ENCODE measurements around the gene ZSWIM6.

Gene ZSWIM6

GRCh38 chr5:61575581-61575980 lies 243.5 kb downstream of the ZSWIM6 start:
- no peaks in the 10 kb centered on the region for H3K4me1 Mint-ChIP-seq
- ATAC-seq: no peak

GRCh38 chr5:61576556-61576955 lies 244.5 kb downstream of the ZSWIM6 start:
- no peak for ATAC-seq
- no peaks in the 10 kb centered on the region for H3K36me3 Mint-ChIP-seq (ENCODE audit: low read depth)
- H3K9me3 Mint-ChIP-seq: no peaks in the 10 kb centered on the region
- H3K4me3 Mint-ChIP-seq: no peak overlapping the region
- H3K27ac Mint-ChIP-seq: no peak overlapping the region
- no peaks in the 10 kb centered on the region for H3K4me1 Mint-ChIP-seq
- DNase-seq: no peak
- peaks cover 4% of the 10 kb centered on the region for H3K27me3 Mint-ChIP-seq

More at GRCh38 chr5:61575581-61575980, 243.5 kb downstream of the ZSWIM6 start:
- H3K9me3 Mint-ChIP-seq: no peaks in the 10 kb centered on the region
- no peak overlapping the region for H3K27ac Mint-ChIP-seq
- H3K36me3 Mint-ChIP-seq (ENCODE audit: low read depth): no peaks in the 10 kb centered on the region
- H3K4me3 Mint-ChIP-seq: no peak overlapping the region
- peaks cover 4% of the 10 kb centered on the region for H3K27me3 Mint-ChIP-seq
- no peak for DNase-seq

GRCh38 chr5:61578858-61579503 lies 246.9 kb downstream of the ZSWIM6 start:
- Mint-ChIP-seq H3K4me3 (no peak overlapping the region), H3K27me3 (peaks cover 7% of the 10 kb centered on the region), H3K36me3 (ENCODE audit: low read depth) (no peaks in the 10 kb centered on the region), H3K27ac (no peak overlapping the region), H3K4me1 (no peaks in the 10 kb centered on the region), H3K9me3 (no peaks in the 10 kb centered on the region)
- ATAC-seq: peak; percentile 78
- no peak for DNase-seq

GRCh38 chr5:61582205-61582820 lies 250.3 kb downstream of the ZSWIM6 start:
- Mint-ChIP-seq H3K9me3 (peaks cover 2% of the 10 kb centered on the region), H3K36me3 (ENCODE audit: low read depth) (no peaks in the 10 kb centered on the region), H3K4me3 (no peak overlapping the region), H3K27ac (no peak overlapping the region), H3K4me1 (no peaks in the 10 kb centered on the region), H3K27me3 (peaks cover 12% of the 10 kb centered on the region)
- DNase-seq (no peak), ATAC-seq (no peak)

GRCh38 chr5:61582887-61583286 lies 250.8 kb downstream of the ZSWIM6 start:
- DNase-seq: no peak
- ATAC-seq: no peak
- no peaks in the 10 kb centered on the region for H3K4me1 Mint-ChIP-seq
- no peak overlapping the region for H3K4me3 Mint-ChIP-seq
- no peaks in the 10 kb centered on the region for H3K36me3 Mint-ChIP-seq (ENCODE audit: low read depth)
- H3K27ac Mint-ChIP-seq: no peak overlapping the region
- H3K27me3 Mint-ChIP-seq: peaks cover 12% of the 10 kb centered on the region
- peaks cover 5% of the 10 kb centered on the region for H3K9me3 Mint-ChIP-seq

GRCh38 chr5:61586096-61587084 lies 254.3 kb downstream of the ZSWIM6 start:
- no peak overlapping the region for H3K4me3 Mint-ChIP-seq
- no peaks in the 10 kb centered on the region for H3K36me3 Mint-ChIP-seq (ENCODE audit: low read depth)
- no peak overlapping the region for H3K27ac Mint-ChIP-seq
- DNase-seq (no peak), ATAC-seq (no peak)
- H3K4me1 Mint-ChIP-seq: no peaks in the 10 kb centered on the region
- H3K9me3 Mint-ChIP-seq: peaks cover 5% of the 10 kb centered on the region
- H3K27me3 Mint-ChIP-seq: peaks cover 12% of the 10 kb centered on the region

GRCh38 chr5:61587125-61587524 lies 255.1 kb downstream of the ZSWIM6 start:
- Mint-ChIP-seq H3K36me3 (ENCODE audit: low read depth) (no peaks in the 10 kb centered on the region), H3K4me1 (no peaks in the 10 kb centered on the region), H3K27ac (no peak overlapping the region), H3K4me3 (no peak overlapping the region), H3K9me3 (peaks cover 5% of the 10 kb centered on the region), H3K27me3 (peaks cover 12% of the 10 kb centered on the region)
- no peak for DNase-seq
- no peak for ATAC-seq

- peaks cover 10% of the 10 kb centered on the region for H3K27me3 Mint-ChIP-seq
- H3K36me3 Mint-ChIP-seq (ENCODE audit: low read depth): no peaks in the 10 kb centered on the region
- peaks cover 5% of the 10 kb centered on the region for H3K9me3 Mint-ChIP-seq
- DNase-seq (no peak), ATAC-seq (no peak)
- H3K4me1 Mint-ChIP-seq: no peaks in the 10 kb centered on the region
- no peak overlapping the region for H3K27ac Mint-ChIP-seq
- no peak overlapping the region for H3K4me3 Mint-ChIP-seq
These were observed 256.2 kb downstream of the ZSWIM6 start for GRCh38 chr5:61588216-61588615.

- Mint-ChIP-seq H3K4me1 (no peaks in the 10 kb centered on the region), H3K27ac (no peak overlapping the region), H3K9me3 (peaks cover 5% of the 10 kb centered on the region), H3K4me3 (no peak overlapping the region), H3K36me3 (ENCODE audit: low read depth) (no peaks in the 10 kb centered on the region), H3K27me3 (no peaks in the 10 kb centered on the region)
- DNase-seq (no peak), ATAC-seq (no peak)
These were observed 257.9 kb downstream of the ZSWIM6 start for GRCh38 chr5:61589946-61590345.

- no peak overlapping the region for H3K27ac Mint-ChIP-seq
- peaks cover 5% of the 10 kb centered on the region for H3K9me3 Mint-ChIP-seq
- ATAC-seq: no peak
- no peaks in the 10 kb centered on the region for H3K27me3 Mint-ChIP-seq
- no peaks in the 10 kb centered on the region for H3K4me1 Mint-ChIP-seq
- H3K36me3 Mint-ChIP-seq (ENCODE audit: low read depth): no peaks in the 10 kb centered on the region
- no peak for DNase-seq
- no peak overlapping the region for H3K4me3 Mint-ChIP-seq
These were observed 258.4 kb downstream of the ZSWIM6 start for GRCh38 chr5:61590473-61590872.

- Mint-ChIP-seq H3K9me3 (peaks cover 5% of the 10 kb centered on the region), H3K4me1 (no peaks in the 10 kb centered on the region), H3K4me3 (no peak overlapping the region), H3K27ac (no peak overlapping the region), H3K27me3 (no peaks in the 10 kb centered on the region), H3K36me3 (ENCODE audit: low read depth) (no peaks in the 10 kb centered on the region)
- DNase-seq (no peak), ATAC-seq (no peak)
These were observed 259.8 kb downstream of the ZSWIM6 start for GRCh38 chr5:61591859-61592258.

- Mint-ChIP-seq H3K27ac (no peak overlapping the region), H3K4me1 (no peaks in the 10 kb centered on the region), H3K36me3 (ENCODE audit: low read depth) (no peaks in the 10 kb centered on the region), H3K4me3 (no peak overlapping the region), H3K9me3 (no peaks in the 10 kb centered on the region), H3K27me3 (peaks cover 2% of the 10 kb centered on the region)
- no peak for ATAC-seq
- DNase-seq: no peak
These were observed 263.4 kb downstream of the ZSWIM6 start for GRCh38 chr5:61595426-61595825.
